Stimulated activated CD4-positive, alpha-beta T cell treated with anti-CD3 and anti-CD28 coated beads, Interleukin-15, amount 100 ng/mL, for 48 hours (primary cell): ENCODE results near the gene CDC42EP2.

ENCODE experiments used
- DNase-seq, 2 donors: peaks; one replicate each; pipeline ENCODE4 v3.0.0-alpha.2; 2020; ENCODE audit warnings: low read depth in 2 of 2

Gene CDC42EP2, protein sequence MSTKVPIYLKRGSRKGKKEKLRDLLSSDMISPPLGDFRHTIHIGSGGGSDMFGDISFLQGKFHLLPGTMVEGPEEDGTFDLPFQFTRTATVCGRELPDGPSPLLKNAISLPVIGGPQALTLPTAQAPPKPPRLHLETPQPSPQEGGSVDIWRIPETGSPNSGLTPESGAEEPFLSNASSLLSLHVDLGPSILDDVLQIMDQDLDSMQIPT

DNA sequence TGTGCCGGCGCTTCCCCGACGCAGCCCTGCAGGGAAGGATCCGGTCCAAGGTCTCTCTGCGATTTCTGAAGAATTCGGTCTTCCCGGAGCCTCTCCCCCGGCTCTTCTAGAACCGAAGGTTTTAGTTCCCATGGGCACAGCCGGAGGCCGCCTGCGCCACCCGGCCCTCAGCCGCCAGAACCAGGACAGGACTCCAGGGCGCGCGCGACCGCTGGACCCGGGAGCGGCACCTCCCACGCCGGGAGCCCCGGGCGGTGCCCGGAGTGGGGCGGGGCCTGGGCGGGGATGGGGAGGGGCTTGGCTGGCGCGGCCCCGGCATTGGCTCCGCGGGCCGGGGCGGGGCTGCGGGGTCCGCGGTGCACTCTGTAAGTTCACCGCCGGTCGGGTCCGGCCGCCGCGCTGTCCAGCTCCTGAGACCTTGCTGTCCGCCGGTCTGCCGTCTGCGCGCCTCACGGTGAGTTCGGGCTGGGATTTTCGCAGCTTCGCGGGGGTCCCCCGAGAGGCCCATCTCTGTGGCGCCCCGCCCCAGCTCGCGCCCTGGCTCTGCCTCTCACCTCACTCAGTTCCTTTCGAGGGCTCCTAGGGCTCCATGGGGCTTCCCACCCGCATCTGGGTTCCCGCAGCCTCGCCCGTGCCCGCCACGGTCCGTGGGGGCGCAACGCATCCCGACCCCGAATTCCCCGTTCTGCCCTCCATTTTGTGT is at the start of gene CDC42EP2:
CDC42EP2 (plus strand) TSS at position 366 of the 703 bp plus-strand sequence. CDS start 6,033 bp downstream, outside the sequence.
- DNase-seq: peak in 1 of 2 donors; percentile 65

DNA sequence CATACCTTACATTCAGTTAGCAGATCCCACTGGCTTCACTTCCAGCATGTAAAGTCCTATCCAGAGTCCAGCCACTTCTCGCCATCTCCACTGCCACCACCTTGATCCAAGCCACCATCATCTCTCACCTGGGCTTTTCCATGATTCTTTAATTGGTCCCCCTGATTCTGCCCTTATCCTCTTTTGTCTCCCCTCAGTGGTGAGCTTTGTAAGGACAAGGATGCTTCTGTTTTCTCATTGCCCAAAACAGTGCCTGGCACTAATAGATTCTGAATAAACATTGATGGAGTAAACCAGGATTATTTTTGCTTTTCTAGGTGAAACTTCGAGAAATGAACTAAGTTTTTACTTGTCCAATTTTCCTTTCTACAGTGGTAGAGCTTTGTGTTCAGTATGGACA is 48.5 kb upstream of the CDC42EP2 start:
- DNase-seq: no peak

DNA sequence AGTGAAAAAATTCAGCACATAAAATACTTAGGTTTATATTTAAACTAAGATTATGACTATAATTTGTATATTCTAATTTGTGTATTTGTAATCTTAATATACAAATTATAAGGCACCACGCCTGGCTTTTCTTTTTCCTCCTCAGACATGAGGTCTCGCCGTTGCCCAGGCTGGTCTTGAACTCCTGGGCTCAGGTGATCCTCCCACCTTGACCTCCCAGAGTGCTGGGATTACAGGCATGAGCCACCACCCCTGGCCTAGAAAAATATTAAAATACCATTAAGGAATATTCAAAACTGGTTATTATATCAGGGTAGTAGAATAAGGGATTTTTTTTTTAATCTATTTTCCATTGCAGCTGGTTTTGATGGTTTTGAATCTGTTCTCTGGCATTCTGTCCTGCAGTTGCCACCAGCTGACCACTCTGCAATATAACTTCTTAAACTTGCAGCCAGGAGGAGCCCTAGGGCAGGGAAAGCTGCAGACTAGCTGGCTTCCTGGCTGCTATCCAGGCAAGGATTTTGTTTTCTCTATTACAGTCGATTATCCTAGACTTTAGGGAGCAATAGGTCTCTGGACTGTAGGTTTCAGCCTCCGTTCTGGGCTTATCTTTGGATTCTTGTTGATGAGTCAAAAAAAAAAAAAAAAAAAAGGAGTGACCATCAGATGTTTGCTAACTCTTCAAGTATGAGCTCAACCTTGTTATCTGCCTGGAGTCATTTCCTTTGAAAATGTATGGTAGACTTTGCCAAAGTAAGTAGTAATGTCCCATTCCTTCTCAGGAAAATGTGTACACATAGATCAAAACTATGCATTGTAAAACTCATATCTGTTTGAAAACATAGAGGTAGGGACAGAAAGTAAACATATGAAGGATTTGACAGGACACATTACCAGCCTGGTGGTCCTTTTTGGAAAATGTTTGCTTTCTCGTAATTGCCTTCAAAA is 39.7 kb upstream of the CDC42EP2 start:
- DNase-seq: no peak

DNA sequence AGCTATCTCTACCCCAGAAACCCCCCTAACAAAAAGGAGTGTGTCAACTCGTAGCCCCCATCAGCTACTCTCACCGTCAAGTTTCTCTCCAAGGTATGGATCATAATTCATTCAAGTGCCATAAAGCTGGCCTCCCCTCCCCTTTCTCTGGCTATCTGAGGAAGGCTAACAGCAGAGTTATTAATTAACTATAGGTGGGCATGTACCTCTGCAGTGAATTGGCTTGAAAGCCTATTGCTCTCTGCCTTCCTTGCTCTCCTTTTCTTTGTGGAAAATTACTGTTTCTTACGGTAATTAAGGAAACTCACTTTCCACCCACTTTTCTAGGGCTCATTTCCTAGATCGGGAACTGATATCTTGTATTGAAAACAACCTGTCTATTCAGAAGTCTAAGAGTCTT is 38.8 kb upstream of the CDC42EP2 start:
- no peak for DNase-seq

DNA sequence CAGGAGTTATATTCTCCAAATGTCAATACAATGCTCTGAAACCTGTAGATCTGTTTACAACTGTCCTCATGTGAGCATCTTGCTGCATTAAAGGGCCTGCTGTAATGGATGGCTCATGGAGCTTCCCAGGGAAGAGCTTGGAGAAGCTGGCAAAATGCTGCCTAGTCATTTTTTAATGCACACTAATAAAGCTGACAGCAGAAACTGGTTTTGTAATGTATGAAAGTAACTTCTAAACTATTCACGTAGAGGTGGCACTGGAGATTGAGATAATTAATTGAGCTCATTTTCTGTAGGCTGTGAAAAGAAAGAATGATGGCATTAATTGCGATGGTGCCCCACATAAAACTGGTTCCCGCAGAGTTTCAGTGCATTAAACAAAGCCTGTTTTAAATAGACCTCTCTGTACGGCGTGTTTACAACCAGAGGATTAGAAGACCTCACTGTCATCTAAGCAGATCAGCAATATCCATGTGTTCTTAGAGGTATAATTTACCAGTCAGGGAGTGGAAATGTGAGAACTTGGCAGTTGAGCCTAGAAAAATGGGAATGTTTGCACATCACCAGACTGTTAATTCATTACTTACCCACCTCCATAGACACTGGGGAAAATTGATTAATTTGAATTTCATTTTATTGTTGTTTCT is 36.9 kb upstream of the CDC42EP2 start:
- no peak for DNase-seq

- no peak for DNase-seq
These were observed 36.3 kb upstream of the CDC42EP2 start for GRCh38 chr11:65278356-65278755.

DNA sequence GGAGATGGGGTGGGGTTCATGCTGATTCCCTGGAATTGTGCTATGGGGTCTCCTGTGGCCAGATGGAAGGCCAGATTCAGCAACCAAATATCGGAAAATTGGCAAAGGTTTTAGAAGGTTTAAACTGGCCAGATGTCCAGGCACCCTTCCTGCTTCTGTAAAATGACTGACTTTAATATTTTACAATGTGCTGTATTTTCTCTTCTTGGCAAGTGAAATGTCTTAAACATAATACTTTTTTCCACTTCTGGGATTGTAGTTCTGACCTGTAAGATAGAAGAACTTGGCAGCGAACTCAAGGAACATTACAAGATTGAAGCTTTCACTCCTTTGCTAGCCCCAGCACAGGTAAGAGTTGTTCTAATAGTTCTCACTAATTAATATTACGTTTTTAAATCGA is 35.4 kb upstream of the CDC42EP2 start:
- no peak for DNase-seq

DNA sequence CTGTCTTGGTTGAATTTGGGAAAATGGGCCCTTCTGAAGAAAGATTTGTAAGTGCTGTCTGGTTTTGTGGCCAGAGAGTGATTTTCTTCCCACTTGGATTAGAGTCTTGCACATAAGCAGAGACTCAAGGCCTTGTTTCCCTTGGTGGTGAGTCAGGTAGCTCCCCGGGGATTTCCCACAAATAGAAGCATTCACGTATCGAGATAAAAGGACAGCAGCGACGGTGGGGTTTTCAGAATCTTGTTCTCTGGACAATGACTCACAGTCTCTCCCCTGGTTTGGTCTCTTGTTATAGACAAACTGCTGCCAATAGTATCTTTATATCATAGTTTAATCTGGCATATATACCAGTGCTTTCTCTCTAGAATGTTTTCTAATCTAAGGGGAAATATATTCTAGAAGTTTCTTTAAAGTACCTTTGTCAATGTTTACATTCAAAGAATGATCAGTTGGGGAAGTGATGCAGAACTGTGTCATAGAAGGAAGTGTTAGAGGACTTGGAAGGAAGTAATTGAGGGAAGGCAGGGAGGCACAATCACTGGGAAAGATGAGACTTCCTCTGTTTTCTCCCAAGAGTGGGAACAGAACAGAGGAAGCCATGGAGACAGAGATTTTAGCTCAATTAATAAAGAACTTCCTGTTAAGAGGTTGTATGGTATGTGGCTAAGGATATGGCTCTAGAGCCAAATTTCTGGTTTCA is 34.8 kb upstream of the CDC42EP2 start:
- peak; percentile 36 to 54 for DNase-seq

- DNase-seq: no peak
These were observed 34.0 kb upstream of the CDC42EP2 start for GRCh38 chr11:65280646-65281045.

- no peak for DNase-seq
These were observed 28.0 kb upstream of the CDC42EP2 start for GRCh38 chr11:65286686-65287085.

GRCh38 chr11:65287601-65288000 is 27.1 kb upstream of the CDC42EP2 start:
- no peak for DNase-seq

DNA sequence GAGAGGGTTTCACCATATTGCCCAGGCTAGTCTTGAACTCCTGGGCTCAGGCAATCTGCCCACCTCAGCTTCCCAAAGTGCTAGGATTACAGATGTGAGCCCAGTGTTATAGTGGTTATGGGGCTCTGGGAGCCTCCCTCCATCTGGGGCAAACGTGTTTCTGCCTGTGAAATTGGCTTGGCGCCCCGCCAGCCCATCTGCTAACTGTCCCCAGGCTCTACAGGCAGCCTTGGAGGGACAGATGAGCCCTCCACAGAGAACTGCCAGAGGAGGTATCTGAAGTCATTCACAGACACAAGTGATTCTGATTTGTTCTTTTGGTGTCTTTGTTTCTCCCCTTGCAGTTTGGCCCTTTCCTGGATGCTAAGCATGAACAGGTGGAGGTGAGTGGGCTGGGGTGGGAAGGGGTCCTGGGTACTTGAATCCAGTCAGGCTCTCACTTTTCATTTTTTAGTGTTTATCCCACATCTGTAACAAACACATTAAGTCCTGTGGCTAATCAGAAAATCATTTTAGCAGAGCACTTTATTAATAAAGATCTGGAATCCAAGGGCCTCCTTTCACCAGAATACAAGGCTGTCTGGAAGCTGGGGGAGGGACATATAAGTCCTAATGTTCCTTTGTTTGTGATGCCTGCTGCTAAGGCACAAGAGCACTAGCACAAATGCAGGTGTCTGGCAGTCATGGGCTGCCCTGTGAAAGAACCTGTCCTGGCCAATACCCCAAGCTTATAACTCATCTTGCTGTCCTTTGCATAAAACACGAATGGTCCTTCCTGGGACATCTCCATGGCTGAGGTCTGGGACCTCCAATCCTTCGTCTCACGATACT is 25.7 kb upstream of the CDC42EP2 start:
- DNase-seq: no peak

- DNase-seq: no peak
These were observed 24.1 kb upstream of the CDC42EP2 start for GRCh38 chr11:65290448-65291165.

GRCh38 chr11:65291613-65292012 is 23.1 kb upstream of the CDC42EP2 start:
- no peak for DNase-seq

DNA sequence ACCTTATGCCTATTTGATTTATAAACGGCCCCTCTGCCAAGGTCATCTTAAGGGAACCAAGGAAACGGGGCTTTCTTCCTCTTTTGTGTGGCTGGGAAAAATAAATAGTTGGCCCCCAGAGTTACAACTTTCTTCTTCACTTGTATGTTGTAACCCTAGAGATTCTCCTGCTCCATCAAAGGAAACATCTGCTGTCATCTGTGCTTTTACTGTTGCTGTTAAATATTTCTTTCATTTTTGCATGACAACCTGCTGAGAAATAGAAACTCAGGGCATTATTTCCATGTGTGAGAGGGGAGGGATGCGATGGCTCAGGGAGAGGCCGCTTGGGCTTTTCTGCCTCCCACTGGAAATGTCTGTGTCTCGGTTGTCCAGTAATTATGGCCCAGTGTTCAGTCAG is 21.8 kb upstream of the CDC42EP2 start:
- DNase-seq: no peak

DNA sequence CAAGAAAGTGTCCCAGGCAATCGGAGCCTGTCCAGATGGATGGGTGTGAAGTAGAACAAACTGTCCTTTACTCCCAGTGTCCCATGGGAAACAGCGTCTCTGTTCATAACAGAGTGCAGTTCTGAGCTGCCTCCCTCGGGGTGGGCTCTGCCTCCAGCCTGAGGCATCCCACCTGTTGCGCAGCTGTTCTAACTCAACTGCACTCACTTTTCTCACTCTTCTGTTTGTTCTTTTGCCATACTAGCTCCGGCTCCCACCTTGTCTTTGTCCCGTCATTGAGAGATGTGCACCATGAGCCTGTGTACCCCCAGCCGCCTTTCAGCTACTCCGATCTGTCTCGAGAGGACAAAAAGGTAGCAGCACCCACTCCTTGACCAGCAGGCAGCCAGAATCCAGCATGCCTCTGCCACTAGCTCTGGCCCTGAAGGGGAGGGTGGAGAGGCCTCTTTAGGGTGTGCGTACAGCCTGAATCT is 20.7 kb upstream of the CDC42EP2 start:
- DNase-seq: no peak

DNA sequence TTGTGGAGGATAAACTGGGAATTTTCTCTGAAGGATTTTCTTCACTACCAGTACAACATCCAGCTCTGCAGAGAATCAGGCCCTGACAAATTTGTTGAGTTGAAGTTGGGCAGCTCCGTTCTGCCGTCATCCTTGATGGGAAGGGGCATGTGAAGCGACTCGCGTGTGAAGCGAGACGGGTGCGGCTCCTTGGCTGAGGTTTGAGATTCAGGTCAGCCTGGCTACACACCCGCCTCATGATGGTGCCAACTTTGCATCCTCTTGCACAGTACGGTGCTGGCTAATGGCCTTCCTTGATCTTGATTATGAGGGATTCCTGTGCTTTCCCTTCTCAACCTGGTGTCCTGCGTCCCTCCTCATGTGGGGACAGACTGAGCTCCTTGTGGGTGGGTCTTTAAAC is 19.7 kb upstream of the CDC42EP2 start:
- DNase-seq: no peak

- DNase-seq: no peak
These were observed 18.9 kb upstream of the CDC42EP2 start for GRCh38 chr11:65295571-65296341.
